ENCODE data around the gene MAN1C1. TPM values are rescaled to one million over a fixed set of nuclear protein-coding genes. Genes with fewer than 3 reads are reported as not detected.

The MAN1C1 gene
- total RNA-seq, 1 experiment from 2014 or later: 1.5 TPM

GRCh38 chr1:25616987-25617624, 515 bp downstream of the MAN1C1 start:
- Histone ChIP-seq H3K9me3 (ENCODE audit: control insufficient read depth, insufficient read depth, low read depth, low read length) (no peaks in the 10 kb centered on the region), H3K4me3 (ENCODE audit: low read depth in 2 of 2, low read length in 2 of 2) (peak overlapping the region; percentile 44 to 54), H3K4me1 (ENCODE audit: control insufficient read depth, insufficient read depth, low read length) (peaks cover 4% of the 10 kb centered on the region), H3K27me3 (ENCODE audit: control insufficient read depth, insufficient read depth, low read length) (peaks cover 28% of the 10 kb centered on the region), H3K36me3 (ENCODE audit: control insufficient read depth, insufficient read depth, low read length) (no peaks in the 10 kb centered on the region), H3K27ac (ENCODE audit: low read length) (no peak overlapping the region)
- ChIA-PET CTCF (no interaction called here), POLR2A (no interaction called here)
- TF ChIP-seq POLR2AphosphoS5 (IDR thresholded peaks at IDR 0.05; ENCODE audit: low read depth, low read length): no peak
- TF ChIP-seq TCF7L2 (IDR thresholded peaks at IDR 0.05; ENCODE audit: low read depth, low read length): no peak
- no TSS peak for BruUV-seq (replicated peaks)
- intact Hi-C loops (cut with micrococcal nuclease; ENCODE audit: unreplicated experiment) (no loop called here), in situ Hi-C loops (cut with HindIII; ENCODE audit: low pct_unique_long_range_greater_than_20kb, low sequenced_read_pairs) (no loop called here)
- DNase-seq (ENCODE audit: low read depth, low spot score) (no peak), ATAC-seq (no peak)

- TF ChIP-seq SIN3A (IDR thresholded peaks at IDR 0.05; ENCODE audit: borderline replicate concordance, insufficient read depth, low read depth, low read length) (no peak), REST (IDR thresholded peaks at IDR 0.05; ENCODE audit: insufficient read depth in 1 of 2, low read depth in 2 of 2, low read length in 1 of 2) (no peak), TCF7L2 (IDR thresholded peaks at IDR 0.05; ENCODE audit: low read depth, low read length) (no peak), POLR2AphosphoS5 (IDR thresholded peaks at IDR 0.05; ENCODE audit: low read depth, low read length) (no peak), CTCF (IDR thresholded peaks at IDR 0.05) (no peak)
- Histone ChIP-seq H3K36me3 (ENCODE audit: control insufficient read depth, insufficient read depth, low read length) (no peaks in the 10 kb centered on the region), H3K27me3 (ENCODE audit: control insufficient read depth, insufficient read depth, low read length) (peaks cover 28% of the 10 kb centered on the region), H3K4me3 (ENCODE audit: low read depth in 2 of 2, low read length in 2 of 2) (peak overlapping the region in 1 of 2 experiments; percentile 24; a peak in 1 of 4 replicates), H3K27ac (ENCODE audit: low read length) (no peak overlapping the region), H3K9me3 (ENCODE audit: control insufficient read depth, insufficient read depth, low read depth, low read length) (no peaks in the 10 kb centered on the region), H3K4me1 (ENCODE audit: control insufficient read depth, insufficient read depth, low read length) (peaks cover 4% of the 10 kb centered on the region)
- no TSS peak for BruUV-seq (replicated peaks)
- in situ Hi-C loops (cut with HindIII; ENCODE audit: low pct_unique_long_range_greater_than_20kb, low sequenced_read_pairs): no loop called here
- POLR2A ChIA-PET: no interaction called here
- CTCF ChIA-PET: interaction anchor here (0.6 to 1.0 kb wide), 2 partner anchors 19 to 63 kb away, joined by 3 read pairs; no protein-coding TSS in a partner anchor
- no peak for ATAC-seq
- DNase-seq (ENCODE audit: low read depth, low spot score): no peak
- intact Hi-C loops (cut with micrococcal nuclease; ENCODE audit: unreplicated experiment): no loop called here
These were observed 1.2 kb downstream of the MAN1C1 start for GRCh38 chr1:25617625-25618432.
